Measurements from ENCODE around the gene NDUFA6.

NDUFA6 gene

DNA sequence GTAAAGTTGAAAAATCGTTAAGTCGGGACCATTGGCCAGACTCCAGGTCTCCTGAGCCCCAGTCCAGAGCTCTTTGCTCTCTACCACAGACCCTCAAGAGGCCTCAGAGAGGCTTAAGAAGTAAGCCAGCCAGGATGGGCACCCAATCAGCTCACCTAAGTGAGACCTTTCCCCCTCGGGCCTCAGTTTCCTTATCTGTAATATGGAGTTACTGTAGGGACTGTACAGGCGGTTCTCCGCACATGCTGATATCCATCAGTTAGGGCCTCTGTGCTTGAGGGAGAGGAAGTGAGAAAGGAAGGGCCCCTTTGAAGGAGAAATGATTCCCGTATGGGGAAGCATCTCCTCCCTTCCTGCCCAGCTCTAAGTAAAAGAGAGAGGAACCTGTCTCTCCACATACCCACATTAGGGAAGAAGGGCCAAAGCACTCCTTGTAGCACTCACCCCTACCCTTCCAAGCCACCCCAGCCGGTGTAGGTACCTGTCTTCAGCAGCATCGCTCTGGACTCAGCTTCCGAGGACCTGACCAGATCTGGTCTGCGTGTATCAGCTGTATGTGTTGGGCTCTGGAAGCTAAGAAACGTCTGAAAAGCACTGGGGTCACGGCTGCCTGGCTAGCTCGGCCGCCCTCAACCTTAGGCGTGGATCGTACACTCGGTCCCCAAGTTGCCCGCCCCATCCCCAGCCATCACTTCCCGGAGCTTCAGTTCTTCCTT is 20.6 kb downstream of the NDUFA6 start:
- DNase-seq = no peak

DNA sequence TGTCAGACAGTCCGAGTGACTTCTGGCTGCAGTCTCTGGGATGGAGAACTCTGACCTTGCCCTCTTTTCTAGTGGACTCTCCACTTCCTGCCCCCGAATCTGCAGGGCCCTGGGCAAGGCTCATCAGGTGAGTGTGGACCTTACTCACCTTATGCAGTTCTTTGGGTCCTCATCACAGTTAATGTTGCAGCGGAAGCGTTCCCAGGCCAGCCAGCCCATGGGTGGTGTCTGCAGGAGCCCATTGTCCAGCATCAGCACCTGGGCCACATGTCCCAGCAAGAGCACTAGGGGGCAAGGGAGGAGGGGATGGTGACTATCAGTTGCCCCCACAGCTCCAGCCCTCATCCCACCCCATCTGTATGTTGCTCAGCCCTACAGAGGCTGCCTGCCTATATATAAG is 22.3 kb downstream of the NDUFA6 start:
- no peak for DNase-seq

DNA sequence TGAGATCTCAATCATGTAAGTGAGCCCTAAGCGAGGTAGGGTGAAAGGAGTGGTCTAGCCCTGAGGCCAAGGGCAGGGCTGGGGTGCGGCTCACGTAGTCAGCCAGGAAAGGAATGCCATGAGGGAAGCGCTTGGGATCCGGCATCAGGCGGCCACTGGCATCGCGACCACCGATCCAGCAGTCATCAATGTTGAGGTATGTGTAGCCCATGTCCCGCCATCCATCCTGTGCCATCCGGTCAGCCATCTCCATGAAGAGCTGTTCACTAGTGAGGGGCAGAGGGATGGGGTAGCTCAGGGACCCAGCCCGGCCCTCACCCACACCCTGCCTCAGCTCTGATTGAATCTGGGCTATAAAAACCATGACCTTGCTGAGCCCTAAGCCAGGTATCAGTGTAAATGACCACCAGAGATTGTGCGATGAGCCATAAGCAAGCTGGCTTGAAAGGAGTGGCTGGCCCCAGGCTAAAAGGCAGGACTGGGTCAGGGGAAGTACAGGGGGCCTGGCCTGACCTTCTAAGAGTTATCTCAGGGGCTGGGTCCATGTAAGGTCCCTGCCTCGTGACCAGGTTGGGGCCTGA is 22.8 kb downstream of the NDUFA6 start:
- DNase-seq = no peak

DNA sequence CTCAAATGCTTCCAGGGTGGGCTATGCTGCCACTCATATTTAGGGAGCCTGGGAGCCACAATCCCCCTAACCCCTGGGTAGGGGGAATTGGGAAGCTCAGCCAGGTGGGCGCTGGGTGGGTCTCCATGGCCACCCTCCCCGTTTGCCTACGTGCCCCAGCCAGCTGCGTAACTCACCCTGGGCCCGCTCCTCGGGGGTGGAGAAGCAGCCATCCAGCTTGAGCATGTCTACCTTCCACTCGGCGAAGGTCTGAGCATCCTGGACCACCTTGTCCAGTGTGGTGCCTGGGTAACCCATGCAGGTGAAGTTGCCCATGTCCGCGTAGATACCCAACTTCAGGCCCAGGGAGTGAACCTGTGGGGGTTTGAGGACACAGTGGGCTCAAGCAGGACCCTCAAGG is 23.6 kb downstream of the NDUFA6 start:
- no peak for DNase-seq

DNA sequence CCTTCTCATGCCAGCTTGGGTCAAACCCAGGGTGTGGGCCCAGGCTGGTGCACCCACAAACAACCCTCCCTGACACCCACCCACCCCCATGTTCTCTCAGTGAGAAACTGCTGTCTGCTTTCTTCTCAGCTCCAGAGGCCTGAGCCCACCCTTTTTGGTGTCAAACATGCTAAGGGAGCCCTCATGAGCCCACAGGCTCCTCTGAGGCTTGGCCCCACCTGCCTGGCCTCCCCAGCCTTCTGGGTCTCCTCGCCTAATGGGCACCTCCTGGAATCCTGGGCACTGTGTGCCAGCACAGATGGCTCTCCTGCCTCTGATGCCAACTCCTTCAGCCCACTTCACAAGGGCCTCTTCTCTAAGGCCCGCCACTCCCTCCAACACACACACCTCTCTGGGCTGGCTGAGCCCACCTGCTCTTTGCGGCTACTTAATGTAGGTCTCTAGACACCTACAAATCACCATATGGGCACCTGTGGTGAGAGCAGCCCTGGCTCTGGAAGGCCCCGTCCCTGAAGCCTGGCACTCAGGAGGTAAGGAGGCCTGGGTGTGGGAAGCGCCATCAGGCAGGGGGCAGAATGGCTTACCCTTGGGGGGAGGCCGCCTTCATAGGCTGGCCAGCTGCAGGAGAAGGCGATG is 24.3 kb downstream of the NDUFA6 start:
- DNase-seq = no peak

DNA sequence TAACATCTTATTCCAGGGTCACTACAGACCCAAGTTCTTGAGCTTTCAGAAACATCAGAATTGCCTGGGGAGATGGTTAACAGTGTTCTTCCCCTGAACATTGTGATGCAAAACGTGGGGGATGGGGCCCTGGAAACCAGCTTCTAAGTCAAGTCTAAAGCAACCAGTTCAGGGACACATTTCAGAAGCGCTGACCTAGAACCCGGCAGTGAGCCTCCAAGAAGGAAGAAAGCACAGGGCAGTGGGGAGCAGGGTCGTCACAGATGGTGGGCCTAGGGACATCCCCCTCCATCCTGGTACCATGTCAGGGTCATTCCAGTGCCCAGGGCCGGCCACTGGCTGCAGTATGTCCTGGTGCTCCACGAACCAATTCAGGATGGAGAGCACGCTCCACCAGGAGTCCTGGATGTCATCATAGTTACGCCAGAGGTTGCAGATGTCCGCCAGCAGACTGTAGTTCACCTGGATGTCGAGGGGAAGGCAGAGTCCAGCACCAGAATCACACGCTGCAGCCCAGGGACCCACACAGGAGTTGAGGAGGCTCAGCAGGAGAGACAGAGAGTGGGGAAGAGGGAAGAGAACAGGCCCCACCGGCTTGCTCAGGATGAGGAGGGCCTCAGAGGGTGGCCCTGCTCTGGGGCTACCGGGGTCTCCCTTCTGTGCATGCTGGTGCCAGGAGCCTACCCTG is 25.0 kb downstream of the NDUFA6 start:
- no peak for DNase-seq

DNA sequence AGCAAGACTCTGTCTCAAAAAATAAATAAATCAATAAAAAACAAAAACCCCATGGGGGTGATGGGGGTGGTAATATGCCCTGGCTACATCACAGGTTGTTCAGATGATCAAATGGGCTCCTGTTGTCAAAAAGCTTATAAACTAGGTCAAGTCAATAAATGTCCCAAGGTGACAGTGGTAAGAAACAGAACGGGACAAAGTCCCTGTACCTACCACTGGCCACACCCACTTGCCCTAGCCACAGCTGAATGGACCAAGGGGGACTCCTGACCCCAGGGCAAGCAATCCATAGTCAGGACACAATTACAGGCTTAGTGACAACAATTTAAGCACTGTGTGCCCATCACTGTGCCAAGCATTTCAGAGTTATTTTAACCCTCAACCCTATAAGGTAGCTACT is 25.9 kb downstream of the NDUFA6 start:
- DNase-seq = no peak

DNA sequence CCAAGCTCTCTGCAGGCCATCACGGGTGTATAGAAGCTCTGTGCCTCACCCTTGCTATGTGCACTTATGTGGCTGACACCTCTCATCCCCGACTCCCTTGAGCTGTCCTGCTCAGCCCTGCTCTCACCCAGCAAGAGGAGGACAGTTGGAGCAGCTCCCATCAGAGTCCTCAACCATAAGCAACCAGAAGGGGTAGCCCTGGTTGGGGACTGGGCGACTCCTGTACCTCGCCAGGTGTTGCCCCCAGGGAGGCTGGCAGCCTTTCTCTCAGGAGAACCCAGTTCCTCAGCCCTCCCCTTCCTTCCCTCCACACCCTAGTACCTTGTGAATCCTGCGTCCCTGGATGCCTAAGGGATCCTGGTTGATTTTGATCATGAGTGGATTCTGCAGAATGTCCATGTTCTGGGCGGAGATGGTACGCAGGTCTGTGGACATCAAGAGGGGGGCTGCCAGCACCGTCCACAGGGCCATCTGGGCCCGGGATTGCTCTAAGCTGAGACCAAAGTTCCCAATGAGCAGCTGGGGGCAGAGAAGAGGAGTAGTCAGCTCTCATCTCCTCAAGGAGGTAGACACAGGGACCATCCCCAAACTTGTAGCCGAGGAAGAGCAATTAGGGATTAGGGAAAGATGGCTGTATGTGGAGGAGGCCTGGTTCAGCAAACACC is 27.9 kb downstream of the NDUFA6 start:
- no peak for DNase-seq

DNA sequence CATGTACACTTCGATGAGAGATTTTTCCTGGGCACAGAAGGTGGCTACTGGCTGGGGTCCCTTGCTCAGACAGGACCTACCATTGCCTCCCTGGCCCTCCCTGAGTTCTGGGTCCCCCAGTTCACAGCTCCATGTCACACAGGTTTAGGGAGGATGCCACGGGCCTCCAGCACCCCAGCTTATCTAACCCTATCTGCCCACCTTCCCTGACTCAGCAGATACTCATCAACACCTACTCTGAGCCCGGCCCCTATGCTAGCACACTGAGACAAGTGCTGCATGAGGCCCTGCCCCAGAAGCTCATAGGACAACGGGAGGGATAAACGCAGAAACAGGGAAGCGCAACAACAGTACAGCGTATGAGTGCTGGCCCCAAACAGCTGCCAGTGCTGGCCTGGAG is 29.5 kb downstream of the NDUFA6 start:
- no peak for DNase-seq

DNA sequence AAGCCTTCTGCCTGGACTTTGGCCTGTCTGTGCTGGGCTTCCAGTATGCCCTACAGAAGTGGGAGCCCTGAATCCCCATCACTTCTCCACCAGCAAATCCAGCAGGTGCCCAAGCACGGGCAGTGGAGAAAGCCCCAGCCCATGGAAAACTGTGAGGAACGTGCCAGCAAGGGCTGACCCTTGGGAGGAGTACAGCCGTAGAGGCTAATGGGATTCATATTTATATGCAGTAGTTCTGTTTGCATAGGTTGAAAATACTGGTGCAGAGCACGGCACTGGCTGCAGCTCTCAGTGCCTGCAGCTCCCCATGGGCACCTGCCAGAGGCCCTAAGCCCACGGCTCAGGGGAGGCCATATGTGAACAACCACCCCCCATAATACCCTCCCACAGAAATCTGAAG is 30.1 kb downstream of the NDUFA6 start:
- DNase-seq = no peak

DNA sequence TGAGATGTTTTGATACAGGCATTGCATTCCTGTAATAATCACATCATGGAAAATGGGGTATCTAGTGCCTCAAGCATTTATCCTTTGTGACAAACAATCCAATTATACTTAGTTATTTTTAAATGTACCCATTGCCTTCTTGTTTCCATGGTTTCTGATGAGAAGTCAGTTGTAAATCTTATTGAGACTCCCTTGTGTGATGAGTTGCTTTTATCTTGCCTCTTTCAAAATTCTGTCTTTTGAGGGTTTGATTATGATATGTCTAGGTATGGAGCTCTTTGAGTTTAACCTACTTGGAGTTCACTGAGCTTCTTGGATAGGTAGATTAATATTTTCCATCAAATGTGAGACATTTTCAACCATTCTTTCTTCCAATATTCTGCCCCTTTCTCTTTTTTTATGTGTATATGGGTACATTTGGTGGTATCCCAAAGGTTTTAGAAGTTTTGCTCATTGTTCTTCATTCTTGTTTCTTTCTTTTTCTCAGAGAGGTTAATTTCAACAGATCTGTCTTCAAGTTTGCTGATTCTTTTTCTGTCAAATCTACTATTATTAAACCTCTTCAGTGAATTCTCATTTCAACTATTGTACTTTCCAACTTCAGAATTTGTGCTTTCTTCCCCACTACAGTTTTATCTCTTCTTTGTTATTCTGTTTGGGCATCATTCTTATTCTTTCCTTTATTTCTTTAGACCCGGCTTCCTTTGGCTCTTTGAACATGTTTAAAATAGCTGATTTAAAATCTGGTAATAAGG is 33.6 kb downstream of the NDUFA6 start:
- DNase-seq = no peak

DNA sequence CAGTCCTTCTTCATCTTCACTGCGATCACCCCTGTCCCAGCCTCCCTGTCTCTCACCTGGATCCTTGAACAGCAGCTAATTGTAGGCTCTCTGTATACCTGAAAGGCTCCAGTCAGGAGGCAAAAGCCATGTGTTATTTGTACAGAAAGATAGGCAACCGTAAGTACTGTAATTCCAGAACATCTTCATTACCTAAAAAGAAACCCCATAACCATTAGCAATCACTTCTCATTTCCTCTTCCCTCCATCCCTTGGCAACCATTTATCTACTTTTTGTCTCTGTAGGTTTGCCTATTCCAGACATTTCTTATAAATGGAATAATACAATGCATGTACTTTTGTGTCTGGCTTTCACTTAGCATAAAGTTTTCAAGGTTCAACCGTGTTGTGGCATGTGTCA is 37.8 kb downstream of the NDUFA6 start:
- no peak for DNase-seq

DNA sequence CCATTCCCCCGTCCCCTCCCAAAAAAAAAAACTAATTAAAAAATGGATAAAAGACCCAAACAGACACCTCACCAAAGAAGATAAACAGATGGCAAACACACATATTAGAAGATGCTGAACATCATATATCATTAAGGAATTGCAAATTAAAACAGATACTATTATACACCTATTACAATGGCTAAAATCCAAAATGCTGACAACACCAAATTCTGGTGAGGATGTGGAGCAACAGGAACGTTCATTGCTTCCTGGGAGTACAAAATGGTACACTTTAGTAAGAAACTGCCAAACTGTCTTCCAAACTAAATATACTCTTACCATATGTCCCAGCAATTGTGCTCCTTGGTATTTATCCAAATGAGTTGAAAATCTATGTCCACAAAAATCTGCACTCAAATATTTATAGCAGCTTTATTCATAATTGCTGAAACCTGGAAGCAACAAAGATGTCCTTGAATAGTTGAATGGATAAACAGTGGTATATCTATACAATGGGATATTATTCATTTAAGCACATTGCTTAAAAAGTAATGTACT is 39.9 kb downstream of the NDUFA6 start:
- no peak for DNase-seq

DNA sequence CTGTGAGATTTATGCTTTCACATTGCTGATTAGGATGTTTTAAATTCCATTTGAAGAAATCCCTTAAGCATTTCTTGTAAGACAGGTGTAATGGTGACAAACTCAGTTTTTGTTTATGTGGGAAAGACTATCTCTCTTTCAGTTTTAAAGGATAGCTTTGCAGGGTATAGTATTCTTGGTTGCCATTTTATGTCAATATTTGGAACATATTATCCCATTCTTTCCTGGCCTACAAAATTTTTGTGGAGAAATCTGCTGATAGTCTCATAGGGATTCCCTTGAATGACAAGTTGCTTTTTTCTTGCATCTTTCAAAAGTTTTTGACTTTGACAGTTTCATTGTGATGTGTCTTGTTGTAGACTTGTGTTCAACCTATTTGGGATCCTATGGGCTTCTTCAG is 48.8 kb downstream of the NDUFA6 start:
- no peak for DNase-seq

DNA sequence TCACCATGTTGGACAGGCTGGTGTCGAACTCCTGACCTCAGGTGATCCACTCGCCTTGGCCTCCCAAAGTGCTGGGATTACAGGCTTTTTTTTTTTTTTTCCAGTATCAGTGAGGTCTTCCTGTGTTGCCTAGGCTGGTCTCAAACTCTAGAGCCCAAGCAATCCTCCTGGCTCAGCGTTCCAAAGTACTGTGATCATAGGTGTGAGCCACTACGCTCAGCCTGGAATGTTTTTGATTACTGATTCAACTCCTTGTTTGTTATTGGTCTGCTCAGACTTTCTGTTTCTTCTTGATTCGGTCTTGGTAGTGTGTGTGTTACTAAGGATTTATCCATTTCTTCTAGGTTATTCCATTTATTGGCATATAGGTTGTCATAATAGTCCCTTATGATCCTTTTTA is 51.3 kb downstream of the NDUFA6 start:
- no peak for DNase-seq

All from SW 1271 (cell line).